GM18505 (cell line): ENCODE data around the gene TCF7L2.

Experiments
- ATAC-seq: cut with Tn5 transposase; IDR thresholded peaks from one replicate; pipeline ENCODE4 v1.9.1; 2021; ENCODE audit not compliant: unreplicated experiment
- POLR2A ChIP-seq: IDR thresholded peaks from 4 replicates; pipeline ENCODE4 v1.6.1; 2011; ENCODE audit warnings: borderline replicate concordance; ENCODE audit not compliant: insufficient read depth, insufficient read length; ENCODE audit errors: extremely low read depth

The TCF7L2 gene

DNA sequence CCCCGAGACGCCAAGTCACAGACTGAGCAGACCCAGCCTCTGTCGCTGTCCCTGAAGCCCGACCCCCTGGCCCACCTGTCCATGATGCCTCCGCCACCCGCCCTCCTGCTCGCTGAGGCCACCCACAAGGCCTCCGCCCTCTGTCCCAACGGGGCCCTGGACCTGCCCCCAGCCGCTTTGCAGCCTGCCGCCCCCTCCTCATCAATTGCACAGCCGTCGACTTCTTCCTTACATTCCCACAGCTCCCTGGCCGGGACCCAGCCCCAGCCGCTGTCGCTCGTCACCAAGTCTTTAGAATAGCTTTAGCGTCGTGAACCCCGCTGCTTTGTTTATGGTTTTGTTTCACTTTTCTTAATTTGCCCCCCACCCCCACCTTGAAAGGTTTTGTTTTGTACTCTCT is 215.6 kb downstream of the TCF7L2 start:
- no peak for ATAC-seq
- no peak for TF ChIP-seq POLR2A

DNA sequence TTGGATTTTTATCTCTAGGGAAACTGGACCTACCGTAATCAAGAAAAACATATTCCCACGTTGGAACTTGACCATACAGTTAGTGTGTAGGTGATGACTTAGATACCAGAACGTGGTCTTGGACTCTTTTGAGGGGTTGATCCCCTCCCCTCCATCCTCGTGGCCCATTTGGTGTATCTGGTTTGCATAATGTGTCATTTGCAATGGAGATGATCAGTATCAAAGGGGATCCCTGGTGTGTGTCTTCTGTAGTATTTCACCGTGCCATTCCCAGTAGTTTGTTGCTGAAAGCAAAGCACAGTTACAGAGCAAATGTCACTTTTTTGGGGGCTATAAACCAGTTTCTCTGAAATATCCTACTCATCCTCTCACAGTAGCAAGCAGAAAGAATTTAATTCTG is 217.7 kb downstream of the TCF7L2 start:
- TF ChIP-seq POLR2A, result no peak

DNA sequence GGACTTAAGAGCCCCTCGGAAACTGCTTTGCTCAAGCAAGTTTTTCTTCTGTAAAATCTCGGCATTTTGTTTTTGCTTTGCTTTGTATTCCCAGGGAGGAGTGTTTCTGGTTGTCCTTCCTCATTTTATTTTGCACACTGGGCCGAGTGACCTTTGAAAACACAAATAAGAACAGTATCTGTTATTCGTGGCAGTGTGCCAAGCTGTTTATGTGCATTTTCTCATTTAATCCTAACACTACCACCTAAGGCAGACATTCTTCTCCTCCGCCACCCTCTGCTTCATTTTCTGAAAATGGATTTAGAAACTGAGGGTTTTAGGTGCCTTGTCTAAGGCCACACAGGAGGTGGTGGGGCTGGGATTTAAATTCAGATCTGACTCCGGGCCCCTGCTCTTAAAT is 218.5 kb downstream of the TCF7L2 start:
- no peak for TF ChIP-seq POLR2A
- no peak for ATAC-seq

More for the DNA sequence above, 217.7 kb downstream of the TCF7L2 start:
- no peak for ATAC-seq

DNA sequence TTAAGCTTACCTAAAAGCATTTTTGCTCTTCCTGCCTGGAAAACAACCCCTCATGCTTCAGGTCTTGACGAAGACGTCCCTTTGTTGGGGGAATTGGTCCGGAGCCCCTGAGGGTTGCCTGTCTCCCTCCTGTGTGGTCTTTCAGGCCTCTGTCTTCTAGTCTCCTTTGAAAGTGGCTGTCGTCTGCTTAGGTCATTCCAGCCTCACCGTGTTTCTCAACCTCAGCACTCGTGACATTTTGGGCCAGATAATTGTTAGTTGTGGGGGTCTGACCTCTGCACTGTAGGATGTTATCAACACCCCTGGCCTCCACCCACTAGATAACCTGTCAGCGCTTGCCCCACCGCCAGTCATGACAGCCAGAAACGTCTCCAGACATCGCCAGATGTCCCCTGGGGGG is 219.1 kb downstream of the TCF7L2 start:
- ATAC-seq, result no peak
- no peak for TF ChIP-seq POLR2A

DNA sequence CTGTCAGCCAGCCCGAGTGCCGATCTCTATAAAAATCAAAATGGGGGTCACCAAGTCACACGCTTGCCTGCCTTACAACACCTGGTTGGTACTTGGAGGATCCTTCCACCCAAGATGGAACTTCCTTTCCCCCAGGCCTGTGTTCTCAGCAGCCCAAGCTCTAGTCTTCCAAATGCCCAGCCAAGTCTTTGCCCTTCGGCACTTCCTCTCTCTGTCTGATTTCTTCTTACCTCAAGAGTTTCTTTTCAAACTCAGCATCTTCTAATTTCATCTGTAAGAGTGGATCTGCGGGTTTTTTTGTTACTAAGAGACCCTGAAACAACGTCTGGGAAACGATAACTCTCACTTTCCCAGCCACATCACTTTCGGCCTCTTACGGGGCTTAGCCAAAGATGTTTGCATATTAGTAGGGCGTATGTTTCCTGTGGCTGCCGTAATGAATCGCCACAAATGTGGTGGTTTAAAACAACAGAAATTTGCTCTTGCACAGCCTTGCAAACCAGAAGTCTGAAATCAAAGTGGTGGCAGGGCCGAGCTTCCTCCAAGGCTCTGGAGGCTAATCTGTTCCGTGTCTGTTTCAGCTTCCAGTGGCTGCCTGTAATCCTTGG is 219.9 kb downstream of the TCF7L2 start:
- peak; percentile 92 for ATAC-seq
- no peak for TF ChIP-seq POLR2A

DNA sequence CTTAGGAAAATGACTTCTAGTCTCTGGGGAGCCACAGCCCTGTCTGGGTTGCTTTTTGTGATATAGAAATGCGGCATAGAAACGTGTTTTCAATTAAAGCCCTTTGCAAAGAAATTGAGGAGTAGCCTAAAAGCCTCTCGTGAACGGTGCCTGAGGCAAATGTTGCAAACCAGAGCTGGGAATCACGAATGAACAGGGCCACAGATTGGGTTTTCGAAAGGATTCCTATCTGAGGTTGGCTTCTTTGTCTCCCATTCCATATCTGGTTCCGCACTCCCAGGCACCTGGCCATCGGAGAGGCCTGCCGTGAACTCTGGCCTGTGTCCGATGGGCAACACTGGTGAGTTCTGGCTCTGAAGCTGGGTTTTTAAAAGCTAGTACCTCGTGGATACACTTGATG is 221.6 kb downstream of the TCF7L2 start:
- no peak for ATAC-seq
- TF ChIP-seq POLR2A, result no peak

DNA sequence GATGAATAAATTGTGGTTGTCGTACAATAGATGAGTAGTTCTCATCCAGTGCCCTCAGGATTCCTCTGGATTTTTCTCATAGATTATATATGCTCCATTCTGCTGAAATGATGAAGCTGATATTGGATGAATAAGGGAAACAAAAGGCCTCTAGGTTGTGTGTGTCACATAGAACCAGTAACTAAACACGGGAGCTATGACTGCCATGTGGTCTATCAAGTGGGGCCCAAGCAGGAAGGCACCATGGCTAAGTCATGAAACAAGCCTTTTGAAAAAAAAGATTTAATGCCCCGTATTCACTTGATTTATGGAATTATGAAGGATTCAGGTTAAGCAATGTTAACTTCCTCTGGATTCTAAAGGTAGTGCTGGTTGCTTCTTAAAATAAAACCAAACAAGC is 225.1 kb downstream of the TCF7L2 start:
- no peak for ATAC-seq
- TF ChIP-seq POLR2A, result no peak

DNA sequence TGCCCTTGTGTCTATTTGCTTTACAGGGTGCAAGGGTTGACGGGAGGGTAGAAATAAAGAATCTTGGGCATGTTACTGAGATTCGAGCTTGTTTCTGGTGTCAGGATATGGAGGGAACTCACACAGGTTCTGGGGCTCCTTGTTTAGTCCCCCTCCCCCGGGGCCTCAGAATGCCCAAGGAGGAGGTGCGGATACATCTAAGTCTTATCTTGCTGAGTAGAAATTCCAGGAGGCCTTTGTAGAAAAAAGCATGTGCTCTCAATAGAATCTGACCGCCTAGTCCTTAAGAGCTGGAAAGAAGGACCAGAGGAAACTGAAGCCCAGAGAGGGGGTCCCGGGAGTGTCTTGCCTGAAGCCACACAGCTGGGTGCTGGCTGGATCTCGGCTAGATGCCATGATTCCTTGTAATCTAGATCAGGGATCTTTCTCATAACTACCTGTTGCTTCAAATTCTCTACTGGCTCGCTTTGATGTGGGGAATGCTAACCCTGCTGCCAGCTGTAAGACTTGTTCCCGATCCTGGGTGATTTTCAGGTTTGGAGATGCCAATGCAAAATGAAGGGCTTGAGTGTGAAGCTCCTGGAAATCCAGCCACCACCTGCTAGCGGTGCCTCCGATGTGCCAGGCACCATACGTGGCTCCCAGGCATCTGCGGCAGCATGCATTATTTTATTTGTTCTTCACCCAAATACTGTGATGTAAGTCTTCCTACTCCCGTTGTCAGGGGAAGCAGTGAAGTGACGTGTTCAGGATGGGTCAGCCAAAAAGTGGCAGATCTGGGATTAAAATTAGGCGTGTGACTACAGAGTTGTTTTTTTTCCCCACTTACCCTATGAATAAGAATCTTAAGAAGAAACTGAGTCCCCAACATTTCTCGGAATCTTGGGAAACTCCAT is 226.0 kb downstream of the TCF7L2 start:
- no peak for ATAC-seq
- no peak for TF ChIP-seq POLR2A

DNA sequence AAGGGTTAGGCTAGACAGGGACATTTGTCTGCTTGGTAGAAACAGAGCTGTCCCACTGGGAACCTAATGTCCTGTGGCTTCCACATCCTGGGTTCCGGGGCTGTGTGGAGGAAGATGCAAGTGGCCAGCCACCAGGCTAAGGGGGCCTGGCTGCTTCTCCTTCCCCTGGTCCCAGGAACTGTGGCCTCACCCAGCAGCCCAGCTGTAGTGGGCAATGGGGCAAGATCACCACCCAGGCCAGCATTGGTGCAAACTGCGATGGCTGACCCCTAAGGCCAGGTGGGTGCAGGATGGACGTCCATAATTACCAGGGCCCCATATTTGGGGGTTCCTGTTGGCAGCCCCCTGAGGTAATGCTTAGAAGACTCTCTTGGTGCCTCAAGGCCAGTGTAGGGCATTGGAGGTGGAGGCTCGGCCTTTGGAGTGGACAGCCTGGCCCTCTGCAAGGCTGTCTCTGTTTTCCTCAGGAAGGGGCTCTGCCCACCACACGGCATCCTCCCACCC is 226.7 kb downstream of the TCF7L2 start:
- TF ChIP-seq POLR2A, result no peak
- no peak for ATAC-seq

DNA sequence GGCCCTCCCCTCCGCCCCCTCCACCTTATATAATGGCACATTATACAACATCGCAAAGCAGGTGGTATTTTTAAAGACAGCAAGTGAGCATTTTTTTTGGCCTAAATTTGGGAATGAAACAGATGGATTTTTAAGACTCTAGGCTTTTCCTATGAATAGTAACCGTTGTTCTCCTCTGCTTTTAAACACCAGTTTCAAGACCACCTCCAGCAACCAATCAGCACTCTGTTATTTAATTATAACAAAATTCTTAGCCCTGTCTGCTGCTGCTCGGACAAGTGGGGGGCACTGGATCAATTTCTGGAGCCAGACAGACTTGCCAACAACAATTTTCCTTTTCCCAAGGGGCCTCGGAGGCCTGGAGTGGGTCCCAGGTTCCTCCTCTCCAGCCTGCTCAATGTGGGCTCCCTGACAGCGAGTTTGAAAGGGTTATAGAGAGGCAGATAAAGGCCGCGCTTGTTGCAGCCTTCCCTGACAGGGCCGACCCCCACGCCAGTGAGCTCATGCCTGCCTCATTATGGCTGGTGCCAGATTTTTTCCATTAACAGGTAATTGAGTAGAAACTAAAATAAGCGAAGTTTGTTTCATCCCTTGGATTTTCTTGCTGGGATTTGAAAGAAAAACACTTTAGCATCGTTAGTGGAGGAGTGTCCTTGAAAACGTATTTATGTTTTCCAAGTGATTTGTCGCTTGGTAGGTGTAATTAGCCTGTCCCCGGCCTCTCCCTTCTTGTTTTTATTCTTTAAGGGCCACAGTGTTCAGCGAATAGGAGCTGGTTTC is 227.3 kb downstream of the TCF7L2 start:
- no peak for TF ChIP-seq POLR2A
- ATAC-seq, result no peak

DNA sequence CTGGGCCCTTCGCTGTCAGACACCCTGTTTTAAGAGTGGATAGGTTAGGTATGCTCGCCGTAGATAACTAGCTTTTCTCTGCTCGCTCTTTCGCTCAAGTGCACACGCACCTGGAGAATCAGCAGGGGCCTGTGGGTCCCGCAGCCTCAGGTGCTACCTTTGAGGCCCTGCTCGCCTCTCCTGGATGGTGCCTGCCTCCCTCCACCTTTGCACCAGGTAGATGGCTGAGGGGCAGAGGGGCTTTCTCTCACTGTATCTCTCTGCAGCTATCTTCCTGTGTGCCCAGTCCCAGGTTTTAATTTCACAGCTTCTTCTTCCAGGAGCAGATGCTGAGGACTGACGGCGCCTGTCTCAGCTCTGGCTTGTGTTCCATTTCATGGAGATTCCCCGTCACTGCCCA is 227.9 kb downstream of the TCF7L2 start:
- no peak for TF ChIP-seq POLR2A
- ATAC-seq, result no peak

DNA sequence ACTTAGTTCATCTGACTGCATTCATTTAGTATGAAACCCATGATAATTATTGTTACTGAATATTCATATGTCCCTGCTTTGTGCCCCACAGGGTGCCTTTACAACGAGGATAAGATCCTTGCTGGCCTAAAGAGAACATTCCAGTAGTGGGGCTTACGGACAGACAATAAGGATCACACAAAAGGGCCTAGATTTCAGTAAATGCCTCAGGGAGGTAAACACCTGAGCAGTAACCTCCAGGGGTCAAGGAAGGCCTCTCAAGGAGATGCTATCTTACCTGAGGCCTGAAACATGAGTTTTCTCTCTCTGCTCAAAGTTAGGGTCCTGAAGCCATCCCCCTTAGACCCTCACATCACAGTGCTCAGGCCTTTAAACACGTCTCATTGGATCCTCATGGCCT is 228.7 kb downstream of the TCF7L2 start:
- no peak for TF ChIP-seq POLR2A
- ATAC-seq, result no peak

DNA sequence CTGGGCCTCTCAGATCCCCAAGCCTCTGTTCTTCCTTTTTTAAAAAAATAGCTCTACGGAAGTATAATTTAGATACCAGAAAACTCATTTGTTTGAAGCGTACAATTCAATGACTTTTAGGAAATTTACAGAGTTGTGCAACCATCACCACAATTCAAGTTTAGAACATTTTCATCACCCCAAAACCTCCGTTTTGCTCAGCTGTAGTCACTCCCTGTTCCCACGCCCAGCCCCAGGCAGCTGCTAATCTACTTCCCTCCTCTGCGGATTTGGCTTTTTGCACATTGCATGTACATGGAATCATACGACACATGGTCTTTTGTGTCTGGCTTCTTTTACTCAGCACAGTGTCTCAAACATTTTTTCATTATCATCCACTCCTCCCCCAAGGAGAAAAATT is 229.2 kb downstream of the TCF7L2 start:
- ATAC-seq, result no peak
- TF ChIP-seq POLR2A, result no peak
